HG02852 (cell line): ENCODE measurements around the gene NDUFB2.
A peak's percentile ranks its signal among the peaks of the same experiment; 100 is the strongest.
"Not testable (repeated sequence)": the region's sequence is repeated elsewhere in the genome, so short reads cannot be mapped to it uniquely, and the experiment has no call there.

Source experiments
- ATAC-seq: cut with Tn5 transposase; IDR thresholded peaks from one replicate; pipeline ENCODE4 v1.9.1; 2021; ENCODE audit warnings: mild to moderate bottlenecking, moderate library complexity; ENCODE audit not compliant: unreplicated experiment

The NDUFB2 gene

GRCh38 chr7:140696680-140697446 is at the start of gene NDUFB2:
Gene NDUFB2 (plus strand): TSS chr7:140696708. CDS start chr7:140696745, 37 bp downstream.
- ATAC-seq: peak; percentile 91

- no peak for ATAC-seq
Measured at GRCh38 chr7:140646931-140647647, 49.4 kb upstream of the NDUFB2 start.

GRCh38 chr7:140649556-140650205 is 46.8 kb upstream of the NDUFB2 start:
- ATAC-seq: no peak

- no peak for ATAC-seq
Measured at GRCh38 chr7:140650367-140650766, 46.1 kb upstream of the NDUFB2 start.

- ATAC-seq: no peak
Measured at GRCh38 chr7:140653319-140654108, 43.0 kb upstream of the NDUFB2 start.

- no peak for ATAC-seq
Measured at GRCh38 chr7:140654109-140654387, 42.5 kb upstream of the NDUFB2 start.

GRCh38 chr7:140654661-140655060 is 41.8 kb upstream of the NDUFB2 start:
- no peak for ATAC-seq

GRCh38 chr7:140655511-140656408 is 40.7 kb upstream of the NDUFB2 start:
- no peak for ATAC-seq

- ATAC-seq: peak; percentile 92
Measured at GRCh38 chr7:140656548-140657515, 39.7 kb upstream of the NDUFB2 start.

GRCh38 chr7:140657891-140658290 is 38.6 kb upstream of the NDUFB2 start:
- no peak for ATAC-seq

- no peak for ATAC-seq
Measured at GRCh38 chr7:140659856-140660255, 36.7 kb upstream of the NDUFB2 start.

- ATAC-seq: no peak
Measured at GRCh38 chr7:140661124-140661523, 35.4 kb upstream of the NDUFB2 start.

- not testable (repeated sequence) for ATAC-seq
Measured at GRCh38 chr7:140662938-140663337, 33.6 kb upstream of the NDUFB2 start.

GRCh38 chr7:140667476-140667875 is 29.0 kb upstream of the NDUFB2 start:
- ATAC-seq: no peak

GRCh38 chr7:140668641-140669040 is 27.9 kb upstream of the NDUFB2 start:
- ATAC-seq: no peak

- ATAC-seq: no peak
Measured at GRCh38 chr7:140669352-140669751, 27.2 kb upstream of the NDUFB2 start.

GRCh38 chr7:140669862-140670261 is 26.6 kb upstream of the NDUFB2 start:
- ATAC-seq: not testable (repeated sequence)

GRCh38 chr7:140670343-140670935 is 26.1 kb upstream of the NDUFB2 start:
- no peak for ATAC-seq

- no peak for ATAC-seq
Measured at GRCh38 chr7:140671966-140672365, 24.5 kb upstream of the NDUFB2 start.
